K562 (cell line): ENCODE measurements around the gene RBX1. TPM values are rescaled to one million over a fixed set of nuclear protein-coding genes. Genes with fewer than 3 reads are reported as not detected.

Experiments used
- CREB1 ChIP-seq, 2 experiments: sonication (generic) in 1 of 2; formaldehyde crosslinking in 1 of 2; IDR thresholded peaks; 2 replicates each; pipeline versions ENCODE4 v1.6.1 to v1.8.0; 2012 to 2022; ENCODE audit warnings: inconsistent platforms in 1 of 2, mild to moderate bottlenecking in 1 of 2, missing genetic modification reagents in 1 of 2, moderate library complexity in 1 of 2
- DMBX1 ChIP-seq: fragments of 250-450 bp; sonication (Bioruptor Pico); IDR thresholded peaks from 2 replicates; pipeline ENCODE4 v1.8.0; 2022; ENCODE audit warnings: inconsistent platforms, mild to moderate bottlenecking, moderate library complexity, borderline replicate concordance
- FOSL1 ChIP-seq: fragments of 200-800 bp; sonication (Bioruptor generic); conservative IDR thresholded peaks from 2 replicates; pipeline ENCODE4 v1.6.1; 2016; ENCODE audit warnings: missing genetic modification characterization, missing compliant biosample characterization
- FOXK2 ChIP-seq, 2 experiments: fragments of 450-650 bp; IDR thresholded peaks in 1 of 2; conservative IDR thresholded peaks in 1 of 2; 2 replicates each; pipeline ENCODE4 v1.6.1; 2016; ENCODE audit warnings: low read depth in 2 of 2, mild to moderate bottlenecking in 1 of 2
- HNRNPUL1 ChIP-seq: fragments of 200-400 bp; formaldehyde crosslinking; IDR thresholded peaks from 2 replicates; pipeline ENCODE4 v1.6.1; 2017; ENCODE audit warnings: low read length
- HOXB6 ChIP-seq: fragments of 250-450 bp; sonication (Bioruptor Pico); IDR thresholded peaks from 2 replicates; pipeline ENCODE4 v1.5.1; 2022; ENCODE audit warnings: mild to moderate bottlenecking, borderline replicate concordance
- L3MBTL2 ChIP-seq: fragments of 450-650 bp; IDR thresholded peaks from 2 replicates; pipeline ENCODE4 v1.6.1; 2016; ENCODE audit warnings: mild to moderate bottlenecking, moderate library complexity
- NUFIP1 ChIP-seq: fragments of 450-650 bp; IDR thresholded peaks from 2 replicates; pipeline ENCODE4 v1.6.1; 2018; ENCODE audit not compliant: partially characterized antibody
- PRPF4 ChIP-seq: fragments of 200-400 bp; formaldehyde crosslinking; IDR thresholded peaks from one replicate; pipeline ENCODE4 v1.6.1; 2017; ENCODE audit warnings: low read length, low read depth, mild to moderate bottlenecking; ENCODE audit not compliant: insufficient read depth, poor library complexity, severe bottlenecking
- SP2 ChIP-seq: IDR thresholded peaks from 2 replicates; pipeline ENCODE4 v1.6.1; 2011; ENCODE audit warnings: mild to moderate bottlenecking, low read depth, low read length, moderate library complexity; ENCODE audit not compliant: poor library complexity, severe bottlenecking; ENCODE audit errors: extremely low read depth
- STAT5B ChIP-seq: fragments of 250-450 bp; sonication (Bioruptor Pico); IDR thresholded peaks from 2 replicates; pipeline ENCODE4 v1.8.0; 2021; ENCODE audit warnings: mild to moderate bottlenecking, inconsistent platforms
- ZNF766 ChIP-seq: fragments of 200-800 bp; sonication (Bioruptor generic); conservative IDR thresholded peaks from 2 replicates; pipeline ENCODE4 v1.6.1; 2016; ENCODE audit warnings: missing genetic modification characterization, missing compliant biosample characterization
- polyA plus RNA-seq, 8 experiments: library from polyadenylated mRNA; depleted of rRNA in 4 of 8; stranded (reverse) in 5 of 8; unstranded in 3 of 8; fragments of >200 nt; fragmentation: Nextera tagmentation in 2 of 8; fragmentation: Illumina TruSeq in 1 of 8; extraction: Ambion mirVana in 2 of 8; extraction: Trizol in 1 of 8; gene quantifications; 2 replicates each; pipeline versions ENCODE4 v1.2.1 to v1.2.3, GENCODE V29; 2011 to 2014; ENCODE audit warnings: inconsistent platforms in 1 of 8, missing spikeins in 1 of 8
- total RNA-seq, 7 experiments: library from RNA; depleted of rRNA in 6 of 7; stranded (reverse); fragments of >200 nt in 6 of 7; fragmentation: Illumina TruSeq in 2 of 7; extraction: Trizol in 2 of 7; gene quantifications; 2 replicates each; pipeline versions ENCODE4 v1.2.1 to v1.2.3, GENCODE V29; 2011 to 2021; ENCODE audit warnings: low replicate concordance in 1 of 7
- TF ChIP-seq, protein P1 (sequence below): fragments of 250-450 bp; sonication (Bioruptor Pico); IDR thresholded peaks from 2 replicates; pipeline ENCODE4 v1.4.0; 2020; ENCODE audit warnings: mild to moderate bottlenecking, moderate library complexity
- TF ChIP-seq, protein P2 (sequence below): IDR thresholded peaks from 2 replicates; pipeline ENCODE4 v1.6.1; 2012; ENCODE audit warnings: low read depth, low read length, improper control_type of control experiment, borderline replicate concordance
- TF ChIP-seq, protein P3 (sequence below): fragments of 450-650 bp; IDR thresholded peaks from 2 replicates; pipeline ENCODE4 v1.6.1; 2016; ENCODE audit warnings: missing biosample characterization, missing genetic modification characterization
- TF ChIP-seq, protein P4 (sequence below), 2 experiments: fragments of 450-650 bp in 1 of 2; sonication (generic) in 1 of 2; formaldehyde crosslinking; conservative IDR thresholded peaks; 2 replicates each; pipeline versions ENCODE4 v1.4.0 to v1.8.1; 2020 to 2022; ENCODE audit warnings: mild to moderate bottlenecking in 1 of 2, missing genetic modification reagents in 1 of 2
- TF ChIP-seq, protein P5 (sequence below): sonication (generic); formaldehyde crosslinking; IDR thresholded peaks from 2 replicates; pipeline ENCODE4 v1.5.0; 2020; ENCODE audit warnings: missing genetic modification reagents
- TF ChIP-seq, protein P6 (sequence below): sonication (generic); formaldehyde crosslinking; IDR thresholded peaks from 2 replicates; pipeline ENCODE4 v1.8.1; 2023; ENCODE audit warnings: mild to moderate bottlenecking, missing genetic modification reagents

Gene RBX1
- total and polyA plus RNA-seq, 9 of the 15 experiments (the other 6 are each of a cell fraction or from before 2014, with no cell fraction given) = 44.0 to 259 (median 67.9) TPM

DNA sequence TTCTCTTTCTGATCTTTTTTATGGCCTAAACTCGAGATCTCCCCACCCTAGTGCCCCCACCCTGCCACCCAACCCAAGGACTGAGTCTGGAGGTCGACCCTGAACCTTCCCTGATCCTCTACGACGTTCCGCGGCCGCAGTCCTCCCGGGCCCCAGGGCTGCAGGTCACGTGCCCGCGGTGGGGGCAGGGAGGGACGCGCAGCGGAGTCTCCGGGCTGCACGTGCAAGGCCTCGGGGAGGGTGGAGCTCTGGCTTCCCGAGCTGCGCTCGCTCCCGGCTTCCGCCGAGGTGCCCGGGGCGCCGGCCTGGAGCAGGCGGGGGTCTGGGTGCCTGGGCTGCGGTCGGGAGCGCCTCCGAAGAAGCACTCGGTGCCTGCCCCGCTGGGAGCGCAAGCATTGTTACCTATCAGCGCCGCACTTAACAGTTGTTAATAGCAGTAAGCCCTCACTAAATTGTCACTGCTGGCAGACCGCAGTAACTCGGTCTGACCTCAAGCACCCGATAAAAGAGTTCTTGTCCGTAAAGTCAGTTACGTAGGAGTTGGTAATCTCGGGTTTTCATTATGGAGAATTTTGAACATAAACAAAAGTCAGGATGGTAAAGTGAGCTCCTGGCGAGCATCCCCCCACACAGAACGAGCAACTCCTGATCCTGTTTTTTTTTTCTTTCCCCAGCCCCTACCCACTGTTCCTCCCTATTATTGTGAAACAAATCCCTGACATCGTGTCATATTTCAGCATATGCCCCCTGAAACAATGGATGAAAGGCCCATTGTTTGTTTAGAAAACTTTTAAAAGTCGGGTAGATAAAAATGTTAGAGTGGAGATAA lies 71.5 kb downstream of the RBX1 start (continued):
- TF ChIP-seq DMBX1 (CRISPR knock-in tag) (no peak; the same call in 1 of the 2 replicates), L3MBTL2 (peak; percentile 93), NUFIP1 (no peak), FOXK2 (conservative IDR thresholded peaks at IDR 0.05 in 1 of 2, IDR thresholded peaks at IDR 0.05 in 1 of 2; ENCODE audit: low read depth in 2 of 2) (peak in 1 of 2 experiments; percentile 65; a peak in 1 of 4 replicates), CREB1 (IDR thresholded peaks at IDR 0.05) (no peak), CREB1 (CRISPR knock-in tag; IDR thresholded peaks at IDR 0.05) (peak; percentile 63; the same call in 1 of the 2 replicates), ZNF766 (CRISPR knock-in tag) (no peak), STAT5B (CRISPR knock-in tag) (no peak), PRPF4 (no peak), HOXB6 (CRISPR knock-in tag) (no peak), SP2 (no peak), FOSL1 (tag) (no peak), HNRNPUL1 (no peak)
- TF ChIP-seq, protein P1, sequence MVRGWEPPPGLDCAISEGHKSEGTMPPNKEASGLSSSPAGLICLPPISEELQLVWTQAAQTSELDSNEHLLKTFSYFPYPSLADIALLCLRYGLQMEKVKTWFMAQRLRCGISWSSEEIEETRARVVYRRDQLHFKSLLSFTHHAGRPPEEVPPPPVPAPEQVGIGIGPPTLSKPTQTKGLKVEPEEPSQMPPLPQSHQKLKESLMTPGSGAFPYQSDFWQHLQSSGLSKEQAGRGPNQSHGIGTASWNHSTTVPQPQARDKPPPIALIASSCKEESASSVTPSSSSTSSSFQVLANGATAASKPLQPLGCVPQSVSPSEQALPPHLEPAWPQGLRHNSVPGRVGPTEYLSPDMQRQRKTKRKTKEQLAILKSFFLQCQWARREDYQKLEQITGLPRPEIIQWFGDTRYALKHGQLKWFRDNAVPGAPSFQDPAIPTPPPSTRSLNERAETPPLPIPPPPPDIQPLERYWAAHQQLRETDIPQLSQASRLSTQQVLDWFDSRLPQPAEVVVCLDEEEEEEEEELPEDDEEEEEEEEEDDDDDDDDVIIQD (CRISPR knock-in tag) = no peak
- TF ChIP-seq, protein P2, sequence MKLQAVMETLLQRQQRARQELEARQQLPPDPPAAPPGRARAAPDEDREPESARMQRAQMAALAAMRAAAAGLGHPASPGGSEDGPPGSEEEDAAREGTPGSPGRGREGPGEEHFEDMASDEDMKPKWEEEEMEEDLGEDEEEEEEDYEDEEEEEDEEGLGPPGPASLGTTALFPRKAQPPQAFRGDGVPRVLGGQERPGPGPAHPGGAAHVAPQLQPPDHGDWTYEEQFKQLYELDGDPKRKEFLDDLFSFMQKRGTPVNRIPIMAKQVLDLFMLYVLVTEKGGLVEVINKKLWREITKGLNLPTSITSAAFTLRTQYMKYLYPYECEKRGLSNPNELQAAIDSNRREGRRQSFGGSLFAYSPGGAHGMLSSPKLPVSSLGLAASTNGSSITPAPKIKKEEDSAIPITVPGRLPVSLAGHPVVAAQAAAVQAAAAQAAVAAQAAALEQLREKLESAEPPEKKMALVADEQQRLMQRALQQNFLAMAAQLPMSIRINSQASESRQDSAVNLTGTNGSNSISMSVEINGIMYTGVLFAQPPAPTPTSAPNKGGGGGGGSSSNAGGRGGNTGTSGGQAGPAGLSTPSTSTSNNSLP = no peak
- TF ChIP-seq, protein P3, sequence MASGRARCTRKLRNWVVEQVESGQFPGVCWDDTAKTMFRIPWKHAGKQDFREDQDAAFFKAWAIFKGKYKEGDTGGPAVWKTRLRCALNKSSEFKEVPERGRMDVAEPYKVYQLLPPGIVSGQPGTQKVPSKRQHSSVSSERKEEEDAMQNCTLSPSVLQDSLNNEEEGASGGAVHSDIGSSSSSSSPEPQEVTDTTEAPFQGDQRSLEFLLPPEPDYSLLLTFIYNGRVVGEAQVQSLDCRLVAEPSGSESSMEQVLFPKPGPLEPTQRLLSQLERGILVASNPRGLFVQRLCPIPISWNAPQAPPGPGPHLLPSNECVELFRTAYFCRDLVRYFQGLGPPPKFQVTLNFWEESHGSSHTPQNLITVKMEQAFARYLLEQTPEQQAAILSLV (tag) = no peak
- TF ChIP-seq, protein P4, sequence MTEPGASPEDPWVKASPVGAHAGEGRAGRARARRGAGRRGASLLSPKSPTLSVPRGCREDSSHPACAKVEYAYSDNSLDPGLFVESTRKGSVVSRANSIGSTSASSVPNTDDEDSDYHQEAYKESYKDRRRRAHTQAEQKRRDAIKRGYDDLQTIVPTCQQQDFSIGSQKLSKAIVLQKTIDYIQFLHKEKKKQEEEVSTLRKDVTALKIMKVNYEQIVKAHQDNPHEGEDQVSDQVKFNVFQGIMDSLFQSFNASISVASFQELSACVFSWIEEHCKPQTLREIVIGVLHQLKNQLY (CRISPR knock-in tag; conservative IDR thresholded peaks at IDR 0.05) = no peak
- TF ChIP-seq, protein P5, sequence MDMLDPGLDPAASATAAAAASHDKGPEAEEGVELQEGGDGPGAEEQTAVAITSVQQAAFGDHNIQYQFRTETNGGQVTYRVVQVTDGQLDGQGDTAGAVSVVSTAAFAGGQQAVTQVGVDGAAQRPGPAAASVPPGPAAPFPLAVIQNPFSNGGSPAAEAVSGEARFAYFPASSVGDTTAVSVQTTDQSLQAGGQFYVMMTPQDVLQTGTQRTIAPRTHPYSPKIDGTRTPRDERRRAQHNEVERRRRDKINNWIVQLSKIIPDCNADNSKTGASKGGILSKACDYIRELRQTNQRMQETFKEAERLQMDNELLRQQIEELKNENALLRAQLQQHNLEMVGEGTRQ (CRISPR knock-in tag) = peak; percentile 97
- TF ChIP-seq, protein P6, sequence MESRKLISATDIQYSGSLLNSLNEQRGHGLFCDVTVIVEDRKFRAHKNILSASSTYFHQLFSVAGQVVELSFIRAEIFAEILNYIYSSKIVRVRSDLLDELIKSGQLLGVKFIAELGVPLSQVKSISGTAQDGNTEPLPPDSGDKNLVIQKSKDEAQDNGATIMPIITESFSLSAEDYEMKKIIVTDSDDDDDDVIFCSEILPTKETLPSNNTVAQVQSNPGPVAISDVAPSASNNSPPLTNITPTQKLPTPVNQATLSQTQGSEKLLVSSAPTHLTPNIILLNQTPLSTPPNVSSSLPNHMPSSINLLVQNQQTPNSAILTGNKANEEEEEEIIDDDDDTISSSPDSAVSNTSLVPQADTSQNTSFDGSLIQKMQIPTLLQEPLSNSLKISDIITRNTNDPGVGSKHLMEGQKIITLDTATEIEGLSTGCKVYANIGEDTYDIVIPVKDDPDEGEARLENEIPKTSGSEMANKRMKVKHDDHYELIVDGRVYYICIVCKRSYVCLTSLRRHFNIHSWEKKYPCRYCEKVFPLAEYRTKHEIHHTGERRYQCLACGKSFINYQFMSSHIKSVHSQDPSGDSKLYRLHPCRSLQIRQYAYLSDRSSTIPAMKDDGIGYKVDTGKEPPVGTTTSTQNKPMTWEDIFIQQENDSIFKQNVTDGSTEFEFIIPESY (CRISPR knock-in tag) = no peak
